Measurements from ENCODE around the gene KIRREL3. TPM values are rescaled to one million over a fixed set of nuclear protein-coding genes. Genes with fewer than 3 reads are reported as not detected.

KIRREL3 gene
- total and polyA plus RNA-seq, 2 donors (not counting 3 experiments of a cell fraction or from before 2014, with no cell fraction given), result not detected

- CTCF ChIA-PET, result no interaction called here
- Histone ChIP-seq H3K4me3 (replicated peaks in 1 of 3; ENCODE audit: insufficient read depth in 1 of 3, low read depth in 1 of 3, low read length in 3 of 3) (no peak overlapping the region), H3K9me3 (replicated peaks; ENCODE audit: control insufficient read depth, insufficient read depth, low read length) (no peaks in the 10 kb centered on the region), H3K79me2 (ENCODE audit: control insufficient read depth, insufficient read depth, low read length) (no peaks in the 10 kb centered on the region), H4K20me1 (replicated peaks; ENCODE audit: control insufficient read depth, extremely low read depth, insufficient read depth, low read length) (no peaks in the 10 kb centered on the region), H3K4me2 (ENCODE audit: insufficient read depth, low read length) (no peak overlapping the region), H3K27me3 (ENCODE audit: control insufficient read depth in 2 of 2, insufficient read depth in 2 of 2, low read length in 2 of 2) (no peaks in the 10 kb centered on the region), H3K9ac (replicated peaks; ENCODE audit: extremely low read depth, insufficient read depth, low read length) (no peak overlapping the region), H3K4me1 (ENCODE audit: control insufficient read depth, extremely low read depth, insufficient read depth, low read length) (no peaks in the 10 kb centered on the region), H3K27ac (ENCODE audit: insufficient read depth, low read depth, low read length) (no peak overlapping the region), H3K36me3 (ENCODE audit: control insufficient read depth in 2 of 2, extremely low read depth in 1 of 2, insufficient read depth in 2 of 2, low read length in 2 of 2) (no peaks in the 10 kb centered on the region), H3K9me1 (replicated peaks; ENCODE audit: control insufficient read depth, extremely low read depth, insufficient read depth, low read length) (no peaks in the 10 kb centered on the region), H2AFZ (ENCODE audit: low read depth, low read length) (no peak overlapping the region)
- intact Hi-C loops (cut with micrococcal nuclease) (no loop called here), dilution Hi-C loops (cut with MboI; ENCODE audit: extremely low pct_ligation_motif_present, low sequenced_read_pairs) (no loop called here)
- DNase-seq (ENCODE audit: low read depth, low spot score) (no peak), FAIRE-seq (no peak)
- no TSS peak for BruUV-seq (replicated peaks)
- TF ChIP-seq MYC (IDR thresholded peaks at IDR 0.05; ENCODE audit: low read depth, low read length) (no peak), POLR2AphosphoS5 (IDR thresholded peaks at IDR 0.05; ENCODE audit: insufficient read depth, low read depth, low read length) (no peak), POLR2A (IDR thresholded peaks at IDR 0.05; ENCODE audit: low read depth, low read length) (no peak), JUN (IDR thresholded peaks at IDR 0.05; ENCODE audit: borderline replicate concordance, insufficient read depth, insufficient read length, low read depth) (no peak), GATA2 (IDR thresholded peaks at IDR 0.05; ENCODE audit: insufficient read depth, insufficient read length, low read depth, low read length) (no peak), CTCF (IDR thresholded peaks at IDR 0.05; ENCODE audit: extremely low read depth in 1 of 2, insufficient read depth in 1 of 2, low read depth in 1 of 2, low read length in 2 of 2) (no peak), FOS (IDR thresholded peaks at IDR 0.05; ENCODE audit: borderline replicate concordance, insufficient read depth, low read length) (no peak), EZH2 (IDR thresholded peaks at IDR 0.05; ENCODE audit: borderline replicate concordance, low read depth, low read length, severe bottlenecking) (no peak)
- TF ChIP-seq, protein P1, sequence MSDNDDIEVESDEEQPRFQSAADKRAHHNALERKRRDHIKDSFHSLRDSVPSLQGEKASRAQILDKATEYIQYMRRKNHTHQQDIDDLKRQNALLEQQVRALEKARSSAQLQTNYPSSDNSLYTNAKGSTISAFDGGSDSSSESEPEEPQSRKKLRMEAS (IDR thresholded peaks at IDR 0.05; ENCODE audit: insufficient read depth, insufficient read length), result no peak
- POLR2A ChIA-PET, result no interaction called here
Measured at GRCh38 chr11:126664643-126665042, 335.9 kb downstream of the KIRREL3 start.

Measured in endothelial cell of umbilical vein (primary cell).